ENCODE data around the gene KMT2E. TPM values are rescaled to one million over a fixed set of nuclear protein-coding genes. Genes with fewer than 3 reads are reported as not detected.

KMT2E gene
- total RNA-seq, 1 experiment from 2014 or later = 38.2 TPM

GRCh38 chr7:104976966-104977636 lies 36.9 kb upstream of the KMT2E start:
- Histone ChIP-seq H3K27me3 (ENCODE audit: insufficient read depth, low read length) (no peaks in the 10 kb centered on the region), H3K27ac (ENCODE audit: insufficient read length, low read depth, low read length) (no peak overlapping the region), H2BK20ac (ENCODE audit: low read depth, low read length, poor library complexity, severe bottlenecking) (no peak overlapping the region), H2AFZ (ENCODE audit: low read length) (no peak overlapping the region), H3K4ac (ENCODE audit: low read depth, low read length) (no peak overlapping the region), H3K56ac (ENCODE audit: insufficient read length, low read depth, low read length) (no peak overlapping the region), H4K20me1 (ENCODE audit: control insufficient read depth, insufficient read depth, insufficient read length) (no peaks in the 10 kb centered on the region), H3K23ac (ENCODE audit: insufficient read length, low read depth, low read length) (no peak overlapping the region), H2BK5ac (ENCODE audit: insufficient read length, low read length) (no peak overlapping the region), H3K79me1 (ENCODE audit: insufficient read depth, low read depth, low read length, poor library complexity, severe bottlenecking) (no peaks in the 10 kb centered on the region), H3K9me3 (ENCODE audit: control insufficient read depth, low read depth, low read length) (no peaks in the 10 kb centered on the region), H2BK12ac (ENCODE audit: insufficient read length, low read depth, low read length) (no peak overlapping the region), H4K5ac (ENCODE audit: insufficient read length, low read depth, low read length) (no peak overlapping the region), H3K18ac (ENCODE audit: insufficient read length, low read depth, low read length) (no peak overlapping the region), H3T11ph (ENCODE audit: low read length) (no peak overlapping the region), H3K9ac (ENCODE audit: extremely low read depth, insufficient read length, low read length) (no peak overlapping the region), H3K79me2 (ENCODE audit: insufficient read depth, low read length) (no peaks in the 10 kb centered on the region), H3K4me2 (ENCODE audit: insufficient read depth, insufficient read length, low read length) (no peak overlapping the region), H3K23me2 (ENCODE audit: insufficient read length, low read depth, low read length, poor library complexity, severe bottlenecking) (no peaks in the 10 kb centered on the region), H3K4me1 (ENCODE audit: insufficient read depth, low read length) (no peaks in the 10 kb centered on the region; the same call in 1 of the 2 replicates), H2AK5ac (ENCODE audit: insufficient read length, low read length) (no peak overlapping the region), H2BK15ac (ENCODE audit: low read depth, low read length) (no peak overlapping the region), H4K91ac (ENCODE audit: insufficient read length, low read depth, low read length) (no peak overlapping the region), H3K14ac (ENCODE audit: insufficient read depth, low read length) (no peak overlapping the region), H2BK120ac (ENCODE audit: low read depth, low read length, poor library complexity, severe bottlenecking) (no peak overlapping the region), H4K8ac (replicated peaks; ENCODE audit: insufficient read length, low read depth, low read length) (no peak overlapping the region)
- no peak for DNase-seq
- H3K36me3 Mint-ChIP-seq (ENCODE audit: insufficient read depth in 1 of 3, low read depth in 3 of 3) = no peaks in the 10 kb centered on the region
- H3K27ac Mint-ChIP-seq = no peak overlapping the region; a peak in 1 of 7 replicates
- peaks cover 23 to 43% of the 10 kb centered on the region in 2 experiments for H3K4me1 Mint-ChIP-seq
- H3K27me3 Mint-ChIP-seq (ENCODE audit: low read depth) = no peaks in the 10 kb centered on the region
- TF ChIP-seq, protein P1, sequence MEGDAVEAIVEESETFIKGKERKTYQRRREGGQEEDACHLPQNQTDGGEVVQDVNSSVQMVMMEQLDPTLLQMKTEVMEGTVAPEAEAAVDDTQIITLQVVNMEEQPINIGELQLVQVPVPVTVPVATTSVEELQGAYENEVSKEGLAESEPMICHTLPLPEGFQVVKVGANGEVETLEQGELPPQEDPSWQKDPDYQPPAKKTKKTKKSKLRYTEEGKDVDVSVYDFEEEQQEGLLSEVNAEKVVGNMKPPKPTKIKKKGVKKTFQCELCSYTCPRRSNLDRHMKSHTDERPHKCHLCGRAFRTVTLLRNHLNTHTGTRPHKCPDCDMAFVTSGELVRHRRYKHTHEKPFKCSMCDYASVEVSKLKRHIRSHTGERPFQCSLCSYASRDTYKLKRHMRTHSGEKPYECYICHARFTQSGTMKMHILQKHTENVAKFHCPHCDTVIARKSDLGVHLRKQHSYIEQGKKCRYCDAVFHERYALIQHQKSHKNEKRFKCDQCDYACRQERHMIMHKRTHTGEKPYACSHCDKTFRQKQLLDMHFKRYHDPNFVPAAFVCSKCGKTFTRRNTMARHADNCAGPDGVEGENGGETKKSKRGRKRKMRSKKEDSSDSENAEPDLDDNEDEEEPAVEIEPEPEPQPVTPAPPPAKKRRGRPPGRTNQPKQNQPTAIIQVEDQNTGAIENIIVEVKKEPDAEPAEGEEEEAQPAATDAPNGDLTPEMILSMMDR (conservative IDR thresholded peaks at IDR 0.05) = no peak
- H3K4me3 Mint-ChIP-seq = no peak overlapping the region
- no peaks in the 10 kb centered on the region for H3K9me3 Mint-ChIP-seq
- WGBS (ENCODE audit: extremely low coverage, insufficient read length, low lambda C conversion rate) = no CpG with 5 or more reads among the region's 3 CpGs
